Activated T-helper 1 cell treated with anti-CD3 and anti-CD28 coated beads, Interleukin-12 subunit alpha, Interleukin-12 subunit beta, Interleukin-2, Interleukin-4 antibody, amounts not matched to agents 30 ng/mL and 10 ng/mL and 1 ng/mL, durations not matched to agents 14 hours and 24 hours and 36 hours (primary cell): ENCODE measurements around the gene ZNF512B. TPM values are rescaled to one million over a fixed set of nuclear protein-coding genes. Genes with fewer than 3 reads are reported as not detected.
"Not testable (repeated sequence)": the region's sequence is repeated elsewhere in the genome, so short reads cannot be mapped to it uniquely, and the experiment has no call there.

Source experiments
- DNase-seq: peaks from one replicate; pipeline ENCODE4 v3.0.0; 2021; ENCODE audit warnings: low spot score
- H3K27ac Mint-ChIP-seq: one replicate; pipeline ENCODE4 v1.8.0; 2021; ENCODE audit warnings: mild to moderate bottlenecking, mixed read lengths
- H3K27me3 Mint-ChIP-seq: one replicate; pipeline ENCODE4 v1.8.0; 2022; ENCODE audit warnings: mild to moderate bottlenecking, moderate library complexity, mixed read lengths; ENCODE audit not compliant: insufficient read depth
- H3K36me3 Mint-ChIP-seq: one replicate; pipeline ENCODE4 v1.8.0; 2021; ENCODE audit warnings: low read depth, mixed read lengths
- H3K4me1 Mint-ChIP-seq: one replicate; pipeline ENCODE4 v1.8.0; 2021; ENCODE audit warnings: low read depth, mixed read lengths
- H3K4me3 Mint-ChIP-seq: one replicate; pipeline ENCODE4 v1.8.0; 2021; ENCODE audit warnings: mild to moderate bottlenecking, moderate library complexity, mixed read lengths
- H3K9me3 Mint-ChIP-seq: one replicate; pipeline ENCODE4 v1.8.0; 2021; ENCODE audit warnings: mixed read lengths
- intact Hi-C: fragments of 100-400 bp; cut with micrococcal nuclease; formaldehyde crosslinking; loops from one replicate; pipeline ENCODE4 v1.15.1; 2024
- total RNA-seq: library from RNA; stranded (reverse); gene quantifications from 2 replicates; pipeline ENCODE4 v1.2.3, GENCODE V29; 2022

ZNF512B gene
- total RNA-seq, 1 donor from 2014 or later, result 28.3 TPM

DNA sequence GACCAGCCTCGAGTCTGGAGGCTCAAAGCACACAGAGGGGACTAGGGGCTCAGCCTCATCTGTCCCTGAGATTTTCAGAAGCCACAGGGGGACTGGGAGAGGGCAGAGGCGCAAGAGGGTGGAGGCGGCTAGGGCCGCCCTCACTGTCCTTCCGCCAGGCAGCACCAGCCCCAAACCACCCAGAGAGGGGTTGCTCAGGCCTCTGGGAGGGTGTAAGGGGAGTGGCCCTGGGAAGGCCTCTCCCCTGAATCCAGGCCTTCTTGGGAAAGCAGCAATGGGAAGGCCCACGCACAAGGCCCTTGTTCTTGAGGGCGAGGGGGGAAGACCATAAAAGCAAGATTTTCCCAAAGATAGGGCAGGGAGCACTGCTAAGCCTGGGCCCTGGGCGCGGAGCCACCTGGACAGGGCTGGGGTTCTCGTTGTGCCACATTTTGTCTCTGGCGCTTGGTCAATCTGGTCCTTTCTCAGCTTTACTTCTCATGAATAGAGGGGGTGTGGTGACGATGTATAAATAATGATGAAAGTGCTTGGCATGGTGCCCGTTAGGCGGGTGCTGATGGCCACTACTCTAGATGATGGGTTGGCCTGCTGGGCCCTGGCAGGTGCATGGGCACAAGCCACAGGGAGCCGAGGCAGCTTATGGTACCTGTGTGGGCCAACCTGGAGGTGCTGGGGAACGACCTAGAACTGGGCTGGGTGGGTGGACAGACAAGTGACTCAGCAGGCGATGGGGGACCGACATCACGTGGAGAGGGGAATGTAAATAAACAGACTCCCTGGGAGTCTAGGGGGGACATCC is 4.9 kb upstream of the ZNF512B start:
- Mint-ChIP-seq H3K4me1 (peaks cover 44% of the 10 kb centered on the region), H3K4me3 (no peak overlapping the region), H3K27ac (peak overlapping the region; percentile 65), H3K27me3 (peaks cover 2% of the 10 kb centered on the region), H3K9me3 (no peaks in the 10 kb centered on the region), H3K36me3 (peaks cover 23% of the 10 kb centered on the region)
- DNase-seq, result no peak
- intact Hi-C loops, result loop anchor here (5.0 to 10.0 kb wide), 2 partner anchors 187 to 240 kb away; partner anchors contain the start of genes LIME1 and SLC2A4RG

DNA sequence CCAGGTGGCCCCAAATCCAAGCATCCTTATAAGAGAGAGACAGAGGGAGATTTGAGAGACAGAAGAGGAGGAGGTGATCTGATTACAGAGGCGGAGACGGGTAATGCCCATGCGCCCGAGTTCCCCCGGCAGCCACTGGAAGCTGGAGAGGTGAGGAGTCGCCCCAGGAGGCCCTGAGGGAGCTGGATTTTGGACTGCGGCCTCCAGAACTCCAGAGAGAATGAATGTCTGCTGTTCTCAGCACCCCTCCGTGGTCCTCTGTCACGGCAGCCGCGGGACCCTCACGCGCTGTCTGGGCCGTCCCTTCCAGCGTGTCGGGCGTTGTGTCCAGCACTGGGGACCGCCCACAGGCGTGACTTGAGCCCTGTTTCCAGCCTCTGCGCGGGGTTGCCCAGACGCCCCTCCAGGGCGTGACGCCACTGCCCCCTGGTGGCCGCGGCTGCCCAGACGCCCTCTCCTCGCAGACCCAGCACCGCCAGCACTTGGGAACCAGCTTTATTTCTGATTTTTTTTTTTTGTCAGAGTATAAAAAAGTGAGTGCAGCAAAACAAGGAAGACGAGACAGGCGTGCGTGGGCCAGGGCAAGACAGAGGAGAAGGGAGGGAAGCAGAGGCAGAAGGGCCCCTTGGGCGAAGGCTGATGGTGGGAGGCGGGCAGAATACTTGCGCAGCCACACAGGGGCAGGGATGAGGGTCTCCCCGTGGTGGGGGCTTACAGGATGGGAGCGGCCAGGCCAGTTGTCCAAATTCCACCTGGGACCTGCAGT is 4.1 kb upstream of the ZNF512B start:
- H3K9me3 Mint-ChIP-seq, result no peaks in the 10 kb centered on the region
- H3K36me3 Mint-ChIP-seq, result peaks cover 23% of the 10 kb centered on the region
- DNase-seq, result peak; percentile 70
- no peak overlapping the region for H3K4me3 Mint-ChIP-seq
- peaks cover 46% of the 10 kb centered on the region for H3K4me1 Mint-ChIP-seq
- intact Hi-C loops, result loop anchor here (5.0 to 10.0 kb wide), 2 partner anchors 187 to 239 kb away; partner anchors contain the start of genes LIME1 and SLC2A4RG
- H3K27me3 Mint-ChIP-seq, result peaks cover 2% of the 10 kb centered on the region
- H3K27ac Mint-ChIP-seq, result peak overlapping the region; percentile 71

DNA sequence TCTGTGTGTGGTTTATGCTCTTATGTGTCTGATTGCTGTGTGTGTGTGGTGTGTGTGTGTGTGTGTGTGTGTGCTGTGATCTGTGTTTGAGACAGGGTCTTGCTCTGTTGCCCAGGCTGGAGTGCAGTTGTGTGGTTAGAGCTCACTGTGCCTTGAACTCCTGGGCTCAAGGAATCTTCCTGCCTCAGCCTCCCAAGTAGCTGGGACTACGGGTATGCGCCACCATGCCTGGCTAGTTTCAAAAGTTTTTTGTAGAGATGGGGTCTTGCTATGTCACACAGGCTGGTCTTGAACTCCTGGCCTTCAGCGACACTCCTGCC is 3.4 kb upstream of the ZNF512B start:
- H3K36me3 Mint-ChIP-seq, result peaks cover 23% of the 10 kb centered on the region
- H3K27me3 Mint-ChIP-seq, result peaks cover 2% of the 10 kb centered on the region
- intact Hi-C loops, result loop anchor here (5.0 to 10.0 kb wide), 2 partner anchors 186 to 238 kb away; partner anchors contain the start of genes LIME1 and SLC2A4RG
- no peak for DNase-seq
- H3K27ac Mint-ChIP-seq, result no peak overlapping the region
- no peaks in the 10 kb centered on the region for H3K9me3 Mint-ChIP-seq
- peaks cover 46% of the 10 kb centered on the region for H3K4me1 Mint-ChIP-seq
- no peak overlapping the region for H3K4me3 Mint-ChIP-seq

DNA sequence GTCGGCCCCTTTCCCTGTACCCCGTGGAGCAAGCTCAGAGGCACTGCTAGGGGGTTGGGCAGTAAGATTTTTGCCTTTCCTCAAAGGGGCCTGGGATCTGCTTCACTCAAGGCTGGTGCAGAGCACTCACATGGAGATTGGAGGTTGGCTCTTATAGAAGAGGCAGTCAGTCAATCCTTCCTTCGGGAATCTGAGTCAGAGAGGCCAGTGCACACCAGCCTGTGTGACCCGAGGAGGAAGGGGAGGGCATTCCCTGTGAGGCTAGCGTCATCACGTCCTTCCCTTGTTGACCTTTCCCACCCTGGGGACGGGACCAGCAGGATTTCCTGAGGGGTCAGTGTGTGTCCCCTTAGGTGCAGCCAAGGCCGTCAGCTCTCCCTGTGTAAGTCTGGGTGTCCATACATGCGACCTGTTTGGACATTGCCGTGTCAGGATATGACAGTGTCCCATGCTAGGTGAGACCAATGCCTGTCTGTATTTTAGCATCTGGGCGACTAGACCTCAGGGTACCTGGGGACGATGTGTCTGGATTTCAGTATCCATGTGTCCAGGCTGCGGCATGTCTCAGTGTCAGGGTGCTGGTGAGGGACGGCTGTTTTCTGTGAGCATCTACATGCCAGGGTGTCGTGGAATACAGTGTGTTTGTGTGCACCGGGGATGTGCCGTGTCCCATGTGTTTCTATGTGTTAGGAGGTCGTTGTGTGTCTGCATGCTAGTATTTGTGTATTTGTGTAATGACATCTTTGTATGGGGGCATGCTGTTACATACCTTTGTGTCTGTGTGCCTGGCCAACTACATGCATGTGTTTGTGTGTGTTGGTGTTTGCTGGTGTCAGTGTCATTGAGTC is 2.8 kb upstream of the ZNF512B start:
- Mint-ChIP-seq H3K36me3 (peaks cover 21% of the 10 kb centered on the region), H3K4me1 (peaks cover 40% of the 10 kb centered on the region), H3K27me3 (peaks cover 2% of the 10 kb centered on the region), H3K27ac (no peak overlapping the region), H3K9me3 (no peaks in the 10 kb centered on the region), H3K4me3 (no peak overlapping the region)
- intact Hi-C loops, result loop anchor here (5.0 to 10.0 kb wide), 2 partner anchors 185 to 238 kb away; partner anchors contain the start of genes LIME1 and SLC2A4RG
- no peak for DNase-seq

DNA sequence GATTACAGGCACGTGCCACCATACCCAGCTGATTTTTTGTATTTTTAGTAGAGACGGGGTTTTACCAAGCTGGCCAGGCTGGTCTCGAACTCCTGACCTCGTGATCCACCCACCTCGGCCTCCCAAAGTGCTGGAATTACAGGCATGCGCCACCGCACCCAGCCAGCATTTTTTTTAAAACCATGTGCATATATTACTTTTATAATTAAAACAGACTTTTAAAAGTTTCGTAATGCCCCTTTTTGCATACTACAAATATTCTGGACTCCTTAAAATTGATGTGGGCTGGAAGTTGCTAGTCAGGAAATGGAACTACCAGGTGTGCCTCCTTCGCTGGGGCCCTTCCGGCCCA is 2.2 kb upstream of the ZNF512B start:
- not testable (repeated sequence) for DNase-seq

DNA sequence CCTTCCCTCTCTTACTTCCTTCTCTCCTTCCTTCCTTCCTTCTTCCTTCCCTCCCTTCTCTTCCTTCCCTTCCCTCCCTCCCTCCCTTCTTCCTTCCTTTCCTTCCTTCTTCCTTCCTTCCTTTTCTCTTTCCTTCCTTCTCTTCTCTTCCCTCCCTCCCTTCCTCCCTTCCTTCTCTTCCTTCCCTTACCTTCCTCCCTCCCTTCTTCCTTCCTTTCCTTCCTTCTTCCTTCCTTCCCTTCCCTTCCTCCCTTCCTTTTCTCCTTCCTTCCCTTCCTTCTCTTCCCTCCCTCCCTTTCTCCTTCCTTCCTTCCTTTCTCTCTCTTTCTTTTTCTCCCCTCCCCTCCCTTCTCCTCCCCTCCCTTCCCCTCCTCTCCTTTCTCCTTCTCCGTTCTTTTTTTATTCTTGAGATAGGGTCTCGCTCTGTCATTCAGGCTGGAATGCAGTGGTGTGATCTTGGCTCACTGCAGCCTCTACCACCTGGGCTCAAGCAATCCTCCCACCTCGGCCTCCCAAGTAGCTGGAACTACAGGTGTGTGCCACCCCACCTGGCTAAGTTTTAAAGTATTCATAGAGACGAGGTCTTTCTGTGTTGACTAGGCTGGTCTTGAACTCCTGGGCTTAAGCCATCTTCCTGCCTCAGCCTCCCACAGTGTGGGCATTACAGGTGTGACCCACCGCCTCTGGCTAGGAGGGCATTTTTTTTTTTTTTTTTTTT is 1.1 kb upstream of the ZNF512B start:
- Mint-ChIP-seq H3K4me3 (peak overlapping the region; percentile 76), H3K27me3 (peaks cover 2% of the 10 kb centered on the region), H3K4me1 (peaks cover 24% of the 10 kb centered on the region), H3K27ac (peak overlapping the region; percentile 44), H3K9me3 (no peaks in the 10 kb centered on the region), H3K36me3 (peaks cover 22% of the 10 kb centered on the region)
- no peak for DNase-seq
- intact Hi-C loops, result loop anchor here (5.0 to 10.0 kb wide), 2 partner anchors 184 to 236 kb away; partner anchors contain the start of genes LIME1 and SLC2A4RG

More for the DNA sequence above, 2.2 kb upstream of the ZNF512B start:
- H3K27ac Mint-ChIP-seq, H3K9me3 Mint-ChIP-seq, H3K4me3 Mint-ChIP-seq, H3K27me3 Mint-ChIP-seq: not testable (repeated sequence)
- Mint-ChIP-seq H3K36me3 (peaks cover 21% of the 10 kb centered on the region), H3K4me1 (peaks cover 34% of the 10 kb centered on the region)
- intact Hi-C loops, result loop anchor here (5.0 to 10.0 kb wide), 2 partner anchors 185 to 237 kb away; partner anchors contain the start of genes LIME1 and SLC2A4RG

DNA sequence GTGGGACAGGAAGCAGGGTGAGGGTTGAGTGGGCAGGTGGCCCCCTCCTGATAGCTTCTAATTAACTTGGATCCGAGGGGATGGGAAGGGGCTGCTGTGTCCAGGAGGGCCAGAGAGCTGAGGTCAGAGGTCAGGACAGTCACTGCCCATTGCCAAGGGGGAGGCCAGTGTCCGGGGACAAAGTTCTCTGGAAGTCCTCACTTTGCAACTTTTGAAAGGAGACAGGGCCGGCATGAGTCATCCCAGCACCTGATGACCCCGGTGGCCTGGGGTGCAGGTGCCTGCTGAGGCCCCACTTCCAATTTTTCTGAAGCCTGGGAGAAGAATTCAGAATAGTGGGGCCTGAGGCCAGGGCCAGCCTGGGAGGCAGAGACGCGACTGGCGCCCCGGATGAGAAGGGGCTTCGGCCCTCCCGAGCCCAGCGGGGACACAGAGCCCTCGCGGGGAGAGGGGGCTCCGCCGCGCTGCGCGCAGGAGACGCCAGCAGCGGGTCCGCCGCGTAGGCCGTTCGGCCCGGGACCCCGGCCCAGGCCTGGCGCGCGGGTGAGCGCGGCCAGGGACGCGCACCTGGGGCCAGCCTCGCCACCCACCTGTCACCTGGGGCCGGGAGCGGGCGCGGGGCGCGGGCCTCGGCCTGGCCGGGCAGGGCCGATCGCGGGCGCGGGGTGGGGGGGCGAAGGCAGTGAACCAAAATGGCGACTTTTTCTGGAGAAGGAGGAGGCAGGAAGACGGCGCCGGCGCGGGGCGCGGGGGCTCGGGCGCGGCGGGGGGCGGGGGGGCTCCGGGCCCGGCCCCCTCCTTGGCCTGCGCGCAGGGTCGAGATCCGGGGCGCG is 586 bp downstream of the ZNF512B start:
- Mint-ChIP-seq H3K4me3 (peak overlapping the region; percentile 88), H3K27ac (peak overlapping the region; percentile 82), H3K27me3 (peaks cover 2% of the 10 kb centered on the region), H3K9me3 (no peaks in the 10 kb centered on the region), H3K4me1 (peaks cover 16% of the 10 kb centered on the region), H3K36me3 (peaks cover 17% of the 10 kb centered on the region)
- intact Hi-C loops, result loop anchor here (1.0 kb wide), 2 partner anchors 9 to 12 kb away; no protein-coding TSS in a partner anchor
- no peak for DNase-seq

DNA sequence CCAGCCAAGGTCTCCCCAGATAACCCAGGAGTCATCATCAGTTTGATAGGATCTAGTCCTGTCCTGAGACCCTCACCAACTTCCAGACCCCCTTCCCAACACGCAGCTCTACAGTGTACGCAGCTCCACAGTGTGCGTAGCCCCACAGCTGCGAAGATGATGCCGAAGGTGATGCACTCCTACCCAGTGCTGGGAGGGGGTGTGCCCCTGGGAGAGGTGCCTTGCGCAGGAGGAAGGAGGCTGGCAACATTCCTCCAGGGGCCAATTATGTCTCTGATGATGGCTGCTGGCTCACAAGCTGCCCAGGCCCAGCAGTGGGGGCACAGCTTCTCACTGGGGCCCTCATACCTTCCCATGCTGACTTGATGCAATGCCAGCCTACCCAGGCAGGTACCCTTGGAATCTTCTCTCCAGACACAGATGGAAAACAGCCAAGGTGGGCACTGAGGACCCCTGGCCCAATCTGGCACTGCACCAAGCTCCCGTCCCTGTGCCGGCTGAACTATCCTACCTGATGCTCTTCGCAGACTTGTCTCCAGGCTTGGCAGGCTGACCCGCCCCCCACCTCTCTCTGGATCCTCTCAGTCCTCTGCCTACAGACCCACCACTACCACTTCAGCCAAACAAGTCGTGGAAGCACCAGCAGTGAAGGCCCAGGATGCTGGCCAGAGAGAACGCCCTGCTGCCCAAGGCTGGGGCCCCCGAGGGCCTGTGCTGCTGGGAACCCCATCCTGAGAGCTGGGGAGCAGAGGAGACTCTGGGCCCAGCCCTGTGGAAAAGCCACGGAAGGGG is 1.4 kb downstream of the ZNF512B start:
- Mint-ChIP-seq H3K36me3 (peaks cover 10% of the 10 kb centered on the region), H3K4me1 (peaks cover 8% of the 10 kb centered on the region), H3K4me3 (peak overlapping the region; percentile 88), H3K27ac (peak overlapping the region; percentile 82), H3K27me3 (peaks cover 2% of the 10 kb centered on the region), H3K9me3 (no peaks in the 10 kb centered on the region)
- intact Hi-C loops, result no loop called here
- no peak for DNase-seq

DNA sequence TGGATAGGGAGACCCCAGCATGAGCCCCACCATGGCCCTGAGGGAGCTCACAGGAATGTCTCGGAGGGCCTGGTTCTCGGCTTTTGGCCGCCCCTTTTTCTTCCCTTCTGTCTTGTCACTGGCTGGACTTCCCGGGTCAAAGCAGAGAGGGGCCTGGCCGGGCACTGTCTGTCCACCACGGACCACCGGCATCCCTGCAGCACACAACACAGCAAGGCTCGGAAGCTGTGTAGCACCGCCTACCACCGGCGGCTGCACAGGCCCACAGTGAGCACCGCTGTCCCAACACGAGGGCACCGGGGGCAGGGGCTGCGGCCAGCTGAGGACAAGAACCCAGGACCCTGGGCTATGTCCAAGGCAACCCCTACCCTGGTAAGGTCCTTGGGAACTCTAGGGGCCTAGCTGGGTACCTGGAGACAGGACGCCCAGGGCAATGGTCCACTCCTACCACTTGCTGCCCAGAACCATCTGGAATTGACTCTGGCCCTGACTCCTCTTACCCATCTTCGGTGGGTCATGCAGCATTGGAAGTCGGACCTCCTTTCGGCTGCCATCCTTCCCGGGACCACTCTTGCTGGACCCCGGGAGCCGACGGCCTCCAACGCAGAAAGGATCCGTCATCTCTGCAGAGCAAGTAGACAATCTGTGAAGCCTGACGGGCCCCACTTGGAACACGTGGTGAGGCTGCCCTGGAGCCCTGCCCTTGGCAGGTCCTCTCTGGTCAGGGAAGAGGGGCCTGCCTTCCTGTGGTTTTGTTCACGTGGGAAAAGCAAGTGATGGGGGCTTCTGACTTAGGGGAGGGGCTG is 2.2 kb downstream of the ZNF512B start:
- intact Hi-C loops, result no loop called here
- Mint-ChIP-seq H3K4me3 (no peak overlapping the region), H3K9me3 (no peaks in the 10 kb centered on the region), H3K27ac (no peak overlapping the region), H3K4me1 (peaks cover 8% of the 10 kb centered on the region), H3K27me3 (peaks cover 2% of the 10 kb centered on the region), H3K36me3 (peaks cover 13% of the 10 kb centered on the region)
- DNase-seq, result no peak

DNA sequence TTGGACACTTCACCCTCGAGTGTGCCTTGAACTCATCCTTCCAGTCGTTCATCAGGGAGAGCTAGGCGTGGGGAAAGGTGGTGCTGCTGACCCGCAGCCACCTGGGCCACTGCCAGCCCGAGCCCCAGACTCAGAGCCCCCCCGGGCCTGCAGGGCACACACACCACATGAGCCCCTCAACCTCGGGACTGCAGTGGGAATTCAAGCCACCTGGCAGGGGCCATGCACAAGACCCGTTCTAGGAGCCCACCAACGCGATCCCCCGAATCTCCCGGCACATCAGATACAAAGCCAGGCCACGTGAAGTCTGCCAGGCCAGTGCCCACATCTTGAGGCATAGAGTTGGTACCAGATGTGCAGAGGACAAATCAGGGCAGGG is 2.8 kb downstream of the ZNF512B start:
- Mint-ChIP-seq H3K9me3 (no peaks in the 10 kb centered on the region), H3K36me3 (peaks cover 13% of the 10 kb centered on the region), H3K4me3 (no peak overlapping the region), H3K27me3 (peaks cover 2% of the 10 kb centered on the region), H3K27ac (no peak overlapping the region), H3K4me1 (peaks cover 8% of the 10 kb centered on the region)
- intact Hi-C loops, result no loop called here
- no peak for DNase-seq
